Measurements from ENCODE around the gene DHFR.
"Not testable (repeated sequence)": the region's sequence is repeated elsewhere in the genome, so short reads cannot be mapped to it uniquely, and the experiment has no call there.

Gene DHFR

GRCh38 chr5:80654391-80655230, at the start of gene DHFR, which contains the start of gene MSH3:
TSS of gene DHFR (minus strand) at chr5:80654983. CDS start at chr5:80654489, 494 bp downstream.
TSS of gene MSH3 (plus strand) at chr5:80654652. CDS start at chr5:80654728, 76 bp downstream.
- DNase-seq: peak; percentile 92

GRCh38 chr5:80704221-80704620, 49.4 kb upstream of the DHFR start:
- no peak for DNase-seq

- no peak for DNase-seq
Measured at GRCh38 chr5:80703747-80704146, 49.0 kb upstream of the DHFR start.

- no peak for DNase-seq
Measured at GRCh38 chr5:80703291-80703690, 48.5 kb upstream of the DHFR start.

- DNase-seq: no peak
Measured at GRCh38 chr5:80701597-80701996, 46.8 kb upstream of the DHFR start.

GRCh38 chr5:80698369-80698768, 43.6 kb upstream of the DHFR start:
- DNase-seq: no peak

GRCh38 chr5:80697100-80697499, 42.3 kb upstream of the DHFR start:
- no peak for DNase-seq

- no peak for DNase-seq
Measured at GRCh38 chr5:80696450-80696849, 41.7 kb upstream of the DHFR start.

GRCh38 chr5:80695666-80696065, 40.9 kb upstream of the DHFR start:
- DNase-seq: no peak

- no peak for DNase-seq
Measured at GRCh38 chr5:80689627-80690026, 34.8 kb upstream of the DHFR start.

- no peak for DNase-seq
Measured at GRCh38 chr5:80688648-80689420, 34.1 kb upstream of the DHFR start.

GRCh38 chr5:80686757-80687156, 32.0 kb upstream of the DHFR start:
- peak; percentile 43 for DNase-seq

- no peak for DNase-seq
Measured at GRCh38 chr5:80676706-80677105, 21.9 kb upstream of the DHFR start.

- DNase-seq: peak; percentile 61
Measured at GRCh38 chr5:80672140-80672736, 17.5 kb upstream of the DHFR start.

GRCh38 chr5:80668016-80668969, 13.5 kb upstream of the DHFR start:
- no peak for DNase-seq

GRCh38 chr5:80667384-80667783, 12.6 kb upstream of the DHFR start:
- no peak for DNase-seq

- no peak for DNase-seq
Measured at GRCh38 chr5:80665057-80665456, 10.3 kb upstream of the DHFR start.

GRCh38 chr5:80662108-80662507, 7.3 kb upstream of the DHFR start:
- no peak for DNase-seq

- not testable (repeated sequence) for DNase-seq
Measured at GRCh38 chr5:80660661-80661060, 5.9 kb upstream of the DHFR start.

- no peak for DNase-seq
Measured at GRCh38 chr5:80659106-80659505, 4.3 kb upstream of the DHFR start.

- no peak for DNase-seq
Measured at GRCh38 chr5:80656425-80656824, 1.6 kb upstream of the DHFR start.

GRCh38 chr5:80655231-80655774, 520 bp upstream of the DHFR start:
- DNase-seq: no peak
